Measurements from ENCODE around the gene NTN4. TPM values are rescaled to one million over a fixed set of nuclear protein-coding genes. Genes with fewer than 3 reads are reported as not detected.

Gene NTN4
- total and polyA plus RNA-seq, 4 donors: 3.2 to 30.5 (median 15.0) TPM

GRCh38 chr12:95790917-95791849, 619 bp upstream of the NTN4 start:
- 3% methylated on average over 49 of the region's 49 CpGs for WGBS
- peak overlapping the region; percentile 61 to 75 for H3K27ac ChIP-seq (ENCODE audit: low read depth in 1 of 2, low read length in 2 of 2)

GRCh38 chr12:95789126-95790032, 1.2 kb downstream of the NTN4 start:
- H3K9ac ChIP-seq (ENCODE audit: low read depth in 1 of 2, low read length in 2 of 2): peak overlapping the region; percentile 52 to 84
- TF ChIP-seq JUND (IDR thresholded peaks at IDR 0.05): no peak
- TF ChIP-seq RAD21 (IDR thresholded peaks at IDR 0.05): no peak
- TF ChIP-seq MAX (IDR thresholded peaks at IDR 0.05): no peak
- no peak for TF ChIP-seq GABPA (IDR thresholded peaks at IDR 0.05 in 1 of 2, conservative IDR thresholded peaks at IDR 0.05 in 1 of 2)
- TF ChIP-seq CTCF (IDR thresholded peaks at IDR 0.05; ENCODE audit: low read depth, low read length, missing input control): no peak
- TF ChIP-seq EGR1 (IDR thresholded peaks at IDR 0.05; ENCODE audit: low read depth in 2 of 2): no peak
- no peak for TF ChIP-seq HNF4A (conservative IDR thresholded peaks at IDR 0.05)
- TF ChIP-seq NR2F2 (IDR thresholded peaks at IDR 0.05): no peak
- H3K4me1 ChIP-seq (ENCODE audit: control insufficient read depth in 4 of 4, insufficient read depth in 4 of 4, low read length in 3 of 4): peaks cover 7 to 35% (median 18%) of the 10 kb centered on the region in 4 donors
- DNase-seq (ENCODE audit: low spot score): no peak
- H3K4me3 ChIP-seq (ENCODE audit: low read depth in 1 of 3, low read length in 3 of 3): peak overlapping the region; percentile 77 to 97 (median 86)
- no peaks in the 10 kb centered on the region for H3K36me3 ChIP-seq (ENCODE audit: control insufficient read depth in 4 of 4, insufficient read depth in 3 of 4, low read depth in 1 of 4, low read length in 3 of 4)
- H3K27ac ChIP-seq (ENCODE audit: low read depth in 1 of 2, low read length in 2 of 2): peak overlapping the region; percentile 80 to 81
- no peaks in the 10 kb centered on the region for H3K9me3 ChIP-seq (ENCODE audit: control insufficient read depth in 4 of 4, low read length in 3 of 4)
- WGBS: 15% methylated on average over 39 of the region's 39 CpGs
- H3K27me3 ChIP-seq (ENCODE audit: control insufficient read depth in 4 of 4, insufficient read depth in 4 of 4, low read length in 3 of 4): no peaks in the 10 kb centered on the region

More at GRCh38 chr12:95790917-95791849, 619 bp upstream of the NTN4 start:
- no peaks in the 10 kb centered on the region for H3K9me3 ChIP-seq (ENCODE audit: control insufficient read depth in 4 of 4, low read length in 3 of 4)
- H3K4me1 ChIP-seq (ENCODE audit: control insufficient read depth in 4 of 4, insufficient read depth in 4 of 4, low read length in 3 of 4): peaks cover 9 to 36% (median 20%) of the 10 kb centered on the region in 4 donors
- H3K36me3 ChIP-seq (ENCODE audit: control insufficient read depth in 4 of 4, insufficient read depth in 3 of 4, low read depth in 1 of 4, low read length in 3 of 4): no peaks in the 10 kb centered on the region
- peak; percentile 36 for DNase-seq (ENCODE audit: low spot score)
- peak overlapping the region; percentile 43 to 97 (median 77) for H3K4me3 ChIP-seq (ENCODE audit: low read depth in 1 of 3, low read length in 3 of 3)
- TF ChIP-seq RAD21 (IDR thresholded peaks at IDR 0.05) (peak in 1 of 2 donors; percentile 4), EGR1 (IDR thresholded peaks at IDR 0.05; ENCODE audit: low read depth in 2 of 2) (no peak), FOXA1 (IDR thresholded peaks at IDR 0.05) (no peak), HNF4G (IDR thresholded peaks at IDR 0.05) (no peak), NR2F2 (IDR thresholded peaks at IDR 0.05) (no peak), MAX (IDR thresholded peaks at IDR 0.05) (no peak)
- H3K9ac ChIP-seq (ENCODE audit: low read depth in 1 of 2, low read length in 2 of 2): peak overlapping the region; percentile 11 to 42
- no peaks in the 10 kb centered on the region for H3K27me3 ChIP-seq (ENCODE audit: control insufficient read depth in 4 of 4, insufficient read depth in 4 of 4, low read length in 3 of 4)

GRCh38 chr12:95788637-95789036, 1.9 kb downstream of the NTN4 start:
- 78% methylated on average over 1 of the region's 1 CpG for WGBS
- Histone ChIP-seq H3K27me3 (ENCODE audit: control insufficient read depth in 4 of 4, insufficient read depth in 4 of 4, low read length in 3 of 4) (no peaks in the 10 kb centered on the region), H3K4me1 (ENCODE audit: control insufficient read depth in 4 of 4, insufficient read depth in 4 of 4, low read length in 3 of 4) (peaks cover 7 to 35% (median 18%) of the 10 kb centered on the region in 4 donors), H3K4me3 (ENCODE audit: low read depth in 1 of 3, low read length in 3 of 3) (peak overlapping the region in 1 of 3 donors; percentile 97), H3K9me3 (ENCODE audit: control insufficient read depth in 4 of 4, low read length in 3 of 4) (no peaks in the 10 kb centered on the region), H3K9ac (ENCODE audit: low read depth in 1 of 2, low read length in 2 of 2) (no peak overlapping the region), H3K27ac (ENCODE audit: low read depth in 1 of 2, low read length in 2 of 2) (no peak overlapping the region), H3K36me3 (ENCODE audit: control insufficient read depth in 4 of 4, insufficient read depth in 3 of 4, low read depth in 1 of 4, low read length in 3 of 4) (no peaks in the 10 kb centered on the region)
- no peak for TF ChIP-seq RAD21 (IDR thresholded peaks at IDR 0.05)
- no peak for TF ChIP-seq EGR1 (IDR thresholded peaks at IDR 0.05; ENCODE audit: low read depth in 2 of 2)
- TF ChIP-seq GABPA (IDR thresholded peaks at IDR 0.05 in 1 of 2, conservative IDR thresholded peaks at IDR 0.05 in 1 of 2): no peak
- TF ChIP-seq FOXA2 (IDR thresholded peaks at IDR 0.05): no peak
- TF ChIP-seq FOXA1 (IDR thresholded peaks at IDR 0.05): no peak
- TF ChIP-seq CTCF (IDR thresholded peaks at IDR 0.05; ENCODE audit: low read depth, low read length, missing input control): no peak
- TF ChIP-seq SP1 (IDR thresholded peaks at IDR 0.05): no peak
- TF ChIP-seq REST (IDR thresholded peaks at IDR 0.05): no peak
- TF ChIP-seq HNF4A (conservative IDR thresholded peaks at IDR 0.05): no peak
- no peak for DNase-seq (ENCODE audit: low spot score)

All from liver (tissue), 9 donors.